NCI-H1436 treated with DMSO at 0.1 percent for 48 hours (cell line): ENCODE results near the gene DMGDH.

Source experiments
- DNase-seq: peaks from one replicate; lab custom pipeline; 2025; lab: John Stamatoyannopoulos, UW

The DMGDH gene

GRCh38 chr5:79062436-79062835, 7.0 kb downstream of the DMGDH start:
- no peak for DNase-seq

- DNase-seq, result no peak
These were observed 9.8 kb downstream of the DMGDH start for GRCh38 chr5:79059674-79060073.

DNA sequence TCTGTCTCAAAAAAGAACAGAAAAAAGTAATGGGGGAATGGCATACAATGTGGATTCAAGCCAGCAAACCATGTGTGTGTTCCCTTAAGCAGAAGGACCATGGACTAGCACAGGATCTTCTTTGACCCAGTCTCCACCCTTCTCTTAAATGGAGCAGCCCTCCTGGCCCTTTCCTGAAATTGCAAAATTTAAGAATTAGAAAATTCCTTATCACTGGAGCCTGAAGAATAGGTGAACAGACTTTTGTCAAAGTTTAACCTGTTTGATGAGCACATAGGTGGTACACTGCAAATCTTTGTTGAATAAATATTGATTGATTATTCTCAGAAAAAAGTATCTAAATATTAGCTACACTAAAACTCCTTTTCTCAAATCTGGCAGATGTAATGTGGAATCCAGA, 12.6 kb downstream of the DMGDH start:
- DNase-seq, result no peak

DNA sequence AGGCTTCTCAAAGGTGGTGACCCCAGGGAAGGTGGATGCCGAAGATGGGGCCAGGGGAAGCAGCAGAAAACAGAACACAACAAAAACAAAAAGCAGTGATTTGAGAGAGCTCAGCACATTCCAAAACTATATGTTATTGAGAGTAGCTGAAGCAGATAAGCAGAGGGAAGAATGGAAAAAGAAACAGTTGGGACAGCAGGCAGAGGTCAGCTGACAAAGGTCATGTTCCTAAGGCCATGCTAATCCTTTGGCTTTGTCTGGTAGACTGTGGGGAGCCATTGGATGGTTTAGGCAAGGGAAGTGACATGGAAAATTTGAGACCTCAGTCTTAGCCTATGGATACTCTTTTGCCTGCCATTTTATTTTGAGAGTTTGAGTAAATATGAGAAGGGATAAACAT, 14.5 kb downstream of the DMGDH start:
- DNase-seq, result no peak

GRCh38 chr5:79053321-79053720, 16.2 kb downstream of the DMGDH start:
- DNase-seq, result no peak

GRCh38 chr5:79050498-79050897, 19.0 kb downstream of the DMGDH start:
- no peak for DNase-seq

DNA sequence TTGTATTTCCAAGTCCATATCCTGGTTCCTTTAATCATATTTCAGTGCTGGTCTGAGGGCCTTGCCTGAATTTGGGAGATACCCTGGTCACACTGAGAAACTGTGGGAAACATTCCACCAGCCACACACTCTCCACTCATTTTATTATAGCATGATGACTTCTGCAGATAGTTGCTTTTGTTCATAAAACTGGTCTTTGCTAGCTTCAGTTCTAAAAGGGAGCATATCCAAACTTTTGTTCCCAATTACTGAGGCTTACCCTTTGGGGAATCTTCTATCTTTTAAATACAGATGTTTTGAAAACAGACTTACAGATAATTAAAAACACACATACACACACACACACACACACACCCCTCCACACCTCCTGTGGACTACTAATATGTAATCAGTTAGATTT, 21.0 kb downstream of the DMGDH start:
- DNase-seq, result no peak

GRCh38 chr5:79047199-79047598, 22.3 kb downstream of the DMGDH start:
- no peak for DNase-seq

DNA sequence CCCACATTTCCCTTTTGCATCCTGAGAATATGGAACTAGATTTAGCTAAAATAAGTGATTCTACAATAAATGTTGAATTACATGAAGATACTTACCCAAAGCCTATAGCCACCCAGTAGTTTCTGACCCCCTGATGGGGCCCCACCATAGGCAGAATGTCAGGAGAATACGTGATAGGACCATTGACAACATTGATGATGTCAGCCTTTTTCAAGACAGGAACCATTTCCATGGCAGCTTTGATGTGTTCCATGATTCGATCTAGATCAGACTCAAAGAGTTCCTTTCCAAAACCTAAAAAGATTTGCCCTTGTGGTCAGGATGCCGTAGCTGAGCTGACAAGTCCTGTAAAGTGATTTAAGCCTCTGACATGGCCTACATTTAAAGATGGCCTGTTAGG, 27.3 kb downstream of the DMGDH start:
- no peak for DNase-seq

GRCh38 chr5:79036769-79037168, 32.7 kb downstream of the DMGDH start:
- DNase-seq, result no peak

DNA sequence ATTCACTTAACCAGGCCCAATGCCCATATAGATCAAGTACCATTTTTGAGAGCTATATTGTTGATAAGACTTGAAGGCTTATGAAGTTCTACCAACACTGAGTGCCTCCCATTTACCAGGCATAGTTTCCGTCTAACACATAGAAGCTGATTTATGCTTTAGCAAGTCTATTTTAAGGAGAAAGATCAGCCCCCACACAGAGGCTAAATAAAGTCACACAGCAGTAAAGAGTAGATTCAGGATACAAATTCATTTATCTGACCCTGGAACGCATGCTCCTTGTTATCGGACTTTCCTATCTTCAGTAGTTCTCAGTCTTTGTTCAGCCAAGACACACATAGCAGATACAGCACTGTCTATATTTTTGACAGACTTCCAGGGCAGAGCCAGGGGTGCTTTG, 34.2 kb downstream of the DMGDH start:
- DNase-seq, result no peak

DNA sequence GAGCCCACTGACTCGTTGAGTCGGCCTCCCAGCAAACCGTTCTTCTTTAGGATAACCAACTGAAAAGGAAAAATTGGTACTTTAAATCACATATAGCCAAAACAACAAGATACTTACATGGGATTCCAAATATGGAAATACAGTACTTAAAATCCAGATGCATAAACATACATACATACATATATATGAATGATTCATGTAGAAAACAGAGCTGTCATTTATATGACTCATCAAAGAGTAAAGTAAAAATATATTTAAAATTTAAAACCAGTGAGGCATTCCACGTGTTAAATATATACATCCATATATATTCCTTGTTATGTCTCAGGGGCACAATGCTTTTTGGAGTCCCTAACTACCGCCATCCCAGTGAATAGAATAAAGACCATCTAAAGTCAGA, 36.7 kb downstream of the DMGDH start:
- no peak for DNase-seq

GRCh38 chr5:79032031-79032695, 37.3 kb downstream of the DMGDH start:
- no peak for DNase-seq

- DNase-seq, result no peak
These were observed 38.0 kb downstream of the DMGDH start for GRCh38 chr5:79031485-79031867.

DNA sequence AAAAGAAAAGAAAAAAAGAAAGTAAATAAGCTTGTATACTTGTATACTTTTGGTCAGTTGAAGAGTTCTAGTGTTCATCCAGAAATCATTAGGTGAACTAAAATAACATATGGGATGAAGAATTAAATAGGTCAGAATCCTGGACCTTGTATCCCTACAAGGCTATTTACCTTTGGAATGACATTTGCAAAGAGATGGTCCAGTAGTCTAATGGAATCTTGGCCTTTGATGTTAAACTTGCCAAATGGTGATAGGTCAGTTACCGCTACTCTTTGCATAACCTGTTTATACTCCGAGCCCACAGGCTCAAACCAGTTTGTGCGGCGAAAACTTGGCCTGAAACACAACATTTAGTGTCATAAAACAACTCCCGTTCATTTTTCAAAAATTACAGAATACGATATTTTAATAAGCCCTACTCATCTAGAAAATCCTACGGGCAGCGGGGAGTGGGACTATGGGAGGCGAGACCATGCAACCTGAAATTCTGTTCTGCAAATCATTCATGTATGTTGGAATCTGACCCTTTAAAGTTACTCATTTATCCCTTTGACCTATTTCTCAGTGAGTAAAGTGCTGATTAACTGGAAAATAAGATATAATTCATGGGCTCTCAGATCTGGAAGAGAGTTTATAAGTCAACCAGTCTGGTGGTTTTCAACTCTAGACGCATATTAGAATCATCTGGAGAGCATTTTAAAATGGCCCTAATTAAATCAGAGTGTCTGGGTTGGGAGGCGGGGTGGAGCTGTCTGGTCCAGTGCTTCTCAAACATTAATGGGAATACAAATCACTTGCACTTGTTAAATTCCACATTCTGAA, 38.6 kb downstream of the DMGDH start:
- no peak for DNase-seq

- DNase-seq, result no peak
These were observed 44.4 kb downstream of the DMGDH start for GRCh38 chr5:79025054-79025472.

DNA sequence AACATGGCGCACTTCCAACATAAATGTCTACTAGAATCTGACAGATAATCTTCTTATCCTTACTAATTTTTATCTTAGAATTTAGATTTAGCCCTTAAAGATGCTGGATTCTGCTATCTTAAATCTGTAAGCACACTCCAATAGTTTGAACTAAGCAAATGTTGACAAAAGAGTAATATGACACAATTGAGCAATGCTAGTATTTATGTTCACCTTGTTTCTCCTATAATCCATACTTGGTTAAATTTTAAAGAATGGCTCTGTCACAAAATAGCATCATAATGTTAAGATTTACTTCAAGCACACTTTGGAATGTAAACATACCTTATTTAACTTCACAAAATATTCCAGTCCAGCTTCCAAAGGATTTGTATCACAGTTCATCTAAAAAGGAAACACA, 45.5 kb downstream of the DMGDH start:
- DNase-seq, result no peak

- no peak for DNase-seq
These were observed 46.1 kb downstream of the DMGDH start for GRCh38 chr5:79023348-79023747.

DNA sequence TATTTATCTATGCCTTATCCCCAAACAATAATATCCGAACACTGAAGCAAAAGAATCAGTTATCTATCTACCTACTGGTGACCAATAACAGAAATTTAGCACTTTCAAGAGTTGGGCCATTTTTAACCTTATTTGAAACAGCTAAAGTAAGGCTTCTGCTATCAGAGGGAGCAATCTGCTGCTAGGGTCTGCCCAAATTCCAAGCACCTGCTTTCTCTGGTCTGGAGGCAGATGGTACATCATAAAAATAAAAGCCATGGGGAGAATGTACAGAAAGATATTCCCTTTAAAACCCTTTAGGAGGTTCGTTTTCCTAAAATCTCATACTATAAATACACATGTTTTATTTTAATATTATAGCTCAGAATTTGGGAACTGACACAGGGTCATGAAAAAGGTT, 46.7 kb downstream of the DMGDH start:
- DNase-seq, result no peak

GRCh38 chr5:79021753-79022152, 47.7 kb downstream of the DMGDH start:
- DNase-seq, result no peak

DNA sequence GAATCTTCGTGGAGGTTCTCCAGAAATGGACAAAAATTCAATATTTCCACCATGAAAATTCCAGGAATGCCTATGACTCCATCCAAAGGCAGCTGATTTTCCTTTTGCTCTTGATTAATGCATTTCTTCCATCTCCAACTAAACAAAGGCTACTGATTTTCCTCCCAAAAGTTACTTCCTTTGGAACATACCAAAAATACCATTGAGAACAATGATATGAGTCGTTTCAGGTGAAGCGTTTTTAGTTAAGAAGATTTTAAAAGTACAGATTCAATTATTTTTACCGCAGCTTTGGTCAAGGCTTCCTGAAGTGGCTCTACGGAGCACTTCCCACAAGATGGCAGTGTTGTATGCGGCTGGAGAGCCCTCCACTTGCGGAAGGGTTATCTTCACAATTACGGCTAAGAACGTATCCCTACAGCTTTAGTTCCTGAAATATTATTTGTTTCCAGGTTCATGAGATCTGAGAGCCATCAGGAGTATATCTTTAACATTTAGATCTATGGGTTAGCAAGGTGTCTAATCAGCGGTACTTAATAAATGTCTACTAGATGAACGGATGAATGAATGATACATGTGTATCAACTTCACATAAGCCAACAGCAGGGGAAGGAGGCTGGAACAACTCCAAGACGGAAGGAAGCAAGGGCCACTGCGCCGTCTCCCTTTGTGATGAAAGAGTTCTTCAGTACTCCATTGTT, 48.5 kb downstream of the DMGDH start:
- DNase-seq, result no peak

- DNase-seq, result no peak
These were observed 54.8 kb downstream of the DMGDH start for GRCh38 chr5:79014631-79015030.

DNA sequence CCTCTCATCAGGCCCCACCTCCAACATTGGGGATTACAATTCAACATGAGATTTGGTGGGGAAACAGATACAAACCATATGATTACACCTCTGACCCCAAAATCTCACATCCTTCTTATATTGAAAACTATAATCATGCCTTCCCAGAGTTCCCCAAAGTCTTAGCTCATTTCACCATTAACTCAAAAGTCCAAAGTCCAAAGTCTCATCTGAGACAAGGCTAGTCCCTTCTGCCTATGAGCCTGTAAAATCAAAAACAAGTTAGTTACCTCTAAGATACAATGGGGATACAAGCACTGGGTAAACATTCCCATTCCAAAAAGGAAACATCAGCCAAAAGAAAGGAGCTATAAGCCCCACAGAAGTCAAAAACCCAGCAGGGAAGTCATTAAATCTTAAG, 57.6 kb downstream of the DMGDH start:
- no peak for DNase-seq
